ENCODE measurements around the gene THEMIS2. TPM values are rescaled to one million over a fixed set of nuclear protein-coding genes. Genes with fewer than 3 reads are reported as not detected.

Gene THEMIS2
- total RNA-seq, 1 donor from 2014 or later: 3.1 TPM

DNA sequence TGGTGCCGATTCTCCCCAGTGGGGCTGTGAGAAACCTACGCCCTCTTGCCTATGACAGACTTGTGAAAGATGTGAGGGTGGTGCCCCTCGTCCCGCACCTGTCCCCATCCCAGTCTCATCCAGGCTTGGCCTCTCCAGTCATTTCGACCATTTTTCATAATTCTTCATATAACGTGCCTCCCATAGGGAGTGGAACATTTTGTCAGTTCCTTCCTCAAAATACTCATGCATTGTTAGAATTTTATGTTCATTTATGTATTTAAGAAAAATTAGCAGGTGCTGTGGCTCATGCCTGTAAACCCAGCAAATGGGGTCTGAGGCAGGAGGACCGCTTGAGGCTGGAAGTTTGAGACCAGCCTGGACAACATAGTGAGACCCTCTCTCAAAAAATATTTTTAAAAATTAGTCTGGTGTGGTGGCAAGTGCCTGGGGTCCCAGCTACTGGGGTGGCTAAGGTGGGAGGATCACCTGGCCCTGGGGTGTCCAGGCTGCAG is 42.8 kb downstream of the THEMIS2 start:
- peak overlapping the region; percentile 97 for H3K27ac Mint-ChIP-seq
- H3K4me3 Mint-ChIP-seq: peak overlapping the region; percentile 100
- no peaks in the 10 kb centered on the region for H3K9me3 Mint-ChIP-seq
- peaks cover 6% of the 10 kb centered on the region for H3K36me3 Mint-ChIP-seq
- no peak for DNase-seq (ENCODE audit: extremely low spot score, unreplicated experiment)
- TF ChIP-seq, protein P1, sequence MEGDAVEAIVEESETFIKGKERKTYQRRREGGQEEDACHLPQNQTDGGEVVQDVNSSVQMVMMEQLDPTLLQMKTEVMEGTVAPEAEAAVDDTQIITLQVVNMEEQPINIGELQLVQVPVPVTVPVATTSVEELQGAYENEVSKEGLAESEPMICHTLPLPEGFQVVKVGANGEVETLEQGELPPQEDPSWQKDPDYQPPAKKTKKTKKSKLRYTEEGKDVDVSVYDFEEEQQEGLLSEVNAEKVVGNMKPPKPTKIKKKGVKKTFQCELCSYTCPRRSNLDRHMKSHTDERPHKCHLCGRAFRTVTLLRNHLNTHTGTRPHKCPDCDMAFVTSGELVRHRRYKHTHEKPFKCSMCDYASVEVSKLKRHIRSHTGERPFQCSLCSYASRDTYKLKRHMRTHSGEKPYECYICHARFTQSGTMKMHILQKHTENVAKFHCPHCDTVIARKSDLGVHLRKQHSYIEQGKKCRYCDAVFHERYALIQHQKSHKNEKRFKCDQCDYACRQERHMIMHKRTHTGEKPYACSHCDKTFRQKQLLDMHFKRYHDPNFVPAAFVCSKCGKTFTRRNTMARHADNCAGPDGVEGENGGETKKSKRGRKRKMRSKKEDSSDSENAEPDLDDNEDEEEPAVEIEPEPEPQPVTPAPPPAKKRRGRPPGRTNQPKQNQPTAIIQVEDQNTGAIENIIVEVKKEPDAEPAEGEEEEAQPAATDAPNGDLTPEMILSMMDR (conservative IDR thresholded peaks at IDR 0.05): no peak
- H3K27me3 Mint-ChIP-seq: peaks cover 16% of the 10 kb centered on the region
- H3K4me1 Mint-ChIP-seq (ENCODE audit: unreplicated experiment): peaks cover 8% of the 10 kb centered on the region

DNA sequence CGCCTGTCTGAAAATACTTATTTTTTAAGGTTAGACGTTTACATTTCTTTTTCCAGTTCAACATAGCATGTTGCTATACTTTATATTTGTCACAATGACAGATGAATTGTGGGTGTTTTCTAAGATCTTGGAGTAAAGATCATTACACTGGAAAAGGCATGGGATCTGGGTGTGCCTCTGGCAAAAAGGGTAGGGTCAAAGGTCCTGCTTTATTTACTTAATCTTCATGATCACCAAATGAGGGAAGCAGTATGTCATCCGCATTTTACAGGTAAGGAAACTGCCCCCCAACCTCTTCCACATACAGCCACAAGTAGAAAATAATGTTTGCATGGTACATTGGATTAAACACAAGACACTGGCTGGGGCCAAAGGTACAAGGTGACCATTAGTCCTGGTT is 49.9 kb downstream of the THEMIS2 start:
- no peak overlapping the region for H3K4me3 Mint-ChIP-seq
- no peaks in the 10 kb centered on the region for H3K4me1 Mint-ChIP-seq (ENCODE audit: unreplicated experiment)
- H3K27me3 Mint-ChIP-seq: peaks cover 12% of the 10 kb centered on the region
- no peaks in the 10 kb centered on the region for H3K36me3 Mint-ChIP-seq
- no peak for DNase-seq (ENCODE audit: extremely low spot score, unreplicated experiment)
- H3K27ac Mint-ChIP-seq: no peak overlapping the region
- no peaks in the 10 kb centered on the region for H3K9me3 Mint-ChIP-seq
- TF ChIP-seq, protein P1 (conservative IDR thresholded peaks at IDR 0.05): no peak

DNA sequence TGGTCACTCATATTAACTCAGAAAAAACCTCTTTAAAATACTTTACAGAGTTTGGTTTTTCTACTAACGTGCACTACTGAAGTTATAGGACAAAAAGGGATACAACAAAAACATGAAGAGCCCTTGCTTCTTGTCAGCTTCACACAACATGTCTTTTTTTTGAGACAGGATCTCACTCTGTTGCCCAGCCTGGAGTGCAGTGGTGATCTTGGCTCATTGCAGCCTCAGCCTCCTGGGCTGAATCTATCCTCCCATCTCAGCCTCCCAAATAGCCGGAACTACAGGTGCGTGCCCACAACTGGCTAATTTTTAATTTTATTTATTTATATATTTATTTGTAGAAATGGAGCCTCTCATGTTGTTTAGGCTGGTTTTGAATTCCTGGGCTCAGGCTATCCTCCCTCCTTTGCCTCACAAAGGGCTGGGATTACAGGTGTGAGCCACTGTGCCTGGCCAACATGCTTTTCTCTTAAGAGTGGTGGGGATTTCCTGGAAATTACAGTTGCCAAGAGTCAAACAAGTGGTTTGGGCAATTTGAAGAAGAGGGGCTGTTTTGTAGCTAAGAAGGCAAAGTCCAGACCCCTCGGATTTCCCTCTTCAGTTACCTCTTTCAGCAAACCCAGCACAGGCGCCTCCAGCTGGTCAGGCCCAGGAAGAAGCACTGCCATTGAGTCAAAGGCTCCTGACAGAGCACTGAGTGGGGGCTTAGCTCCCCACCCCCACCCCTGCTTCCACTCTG is 56.0 kb downstream of the THEMIS2 start:
- no peaks in the 10 kb centered on the region for H3K9me3 Mint-ChIP-seq
- DNase-seq (ENCODE audit: extremely low spot score, unreplicated experiment): no peak
- H3K36me3 Mint-ChIP-seq: no peaks in the 10 kb centered on the region
- TF ChIP-seq, protein P1 (conservative IDR thresholded peaks at IDR 0.05): no peak
- peaks cover 4% of the 10 kb centered on the region for H3K27me3 Mint-ChIP-seq
- no peaks in the 10 kb centered on the region for H3K4me1 Mint-ChIP-seq (ENCODE audit: unreplicated experiment)
- no peak overlapping the region for H3K27ac Mint-ChIP-seq
- H3K4me3 Mint-ChIP-seq: no peak overlapping the region

DNA sequence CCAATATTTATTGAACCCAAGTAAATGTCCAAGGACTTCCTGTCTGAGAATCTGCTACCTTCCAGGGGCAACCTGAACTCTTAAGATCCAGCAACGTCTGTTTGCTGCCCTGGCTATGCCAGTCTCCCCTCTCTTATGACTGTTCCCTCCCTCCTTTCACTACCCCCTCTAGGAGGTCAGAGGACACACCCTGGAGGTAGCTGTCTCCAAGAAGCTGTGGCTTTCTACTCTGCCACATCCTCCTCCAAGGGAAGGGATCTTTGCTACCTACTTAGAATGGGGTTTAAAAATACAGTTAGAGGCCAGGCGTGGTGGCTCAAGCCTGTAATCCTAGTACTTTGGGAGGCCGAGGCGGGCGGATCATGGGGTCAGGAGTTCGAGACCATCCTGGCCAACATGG is 58.8 kb downstream of the THEMIS2 start:
- no peak overlapping the region for H3K4me3 Mint-ChIP-seq
- no peak for DNase-seq (ENCODE audit: extremely low spot score, unreplicated experiment)
- H3K4me1 Mint-ChIP-seq (ENCODE audit: unreplicated experiment): peaks cover 10% of the 10 kb centered on the region
- H3K27ac Mint-ChIP-seq: no peak overlapping the region
- H3K36me3 Mint-ChIP-seq: no peaks in the 10 kb centered on the region
- no peaks in the 10 kb centered on the region for H3K9me3 Mint-ChIP-seq
- TF ChIP-seq, protein P1 (conservative IDR thresholded peaks at IDR 0.05): no peak
- H3K27me3 Mint-ChIP-seq: peaks cover 20% of the 10 kb centered on the region

DNA sequence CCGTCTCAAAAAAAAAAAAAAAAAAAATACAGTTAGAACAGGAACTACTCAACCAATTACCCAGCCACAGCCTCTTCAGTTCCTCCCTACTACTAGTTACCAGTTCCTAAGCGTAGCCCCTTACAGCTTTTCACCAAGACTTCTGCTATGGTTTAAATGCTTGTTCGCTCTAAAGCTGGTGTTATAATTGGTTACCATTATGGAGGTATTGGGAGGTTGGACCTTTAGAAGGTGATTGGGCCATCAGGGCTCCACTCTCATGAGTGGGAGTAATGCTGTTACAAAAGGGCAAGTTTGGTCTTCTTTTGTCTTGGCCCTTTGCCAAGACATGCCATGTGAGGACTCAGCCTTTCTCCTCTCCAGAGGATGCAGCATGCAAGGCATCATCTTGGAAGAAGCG is 59.4 kb downstream of the THEMIS2 start:
- peaks cover 20% of the 10 kb centered on the region for H3K27me3 Mint-ChIP-seq
- H3K9me3 Mint-ChIP-seq: no peaks in the 10 kb centered on the region
- no peak for DNase-seq (ENCODE audit: extremely low spot score, unreplicated experiment)
- TF ChIP-seq, protein P1 (conservative IDR thresholded peaks at IDR 0.05): no peak
- H3K27ac Mint-ChIP-seq: no peak overlapping the region
- no peak overlapping the region for H3K4me3 Mint-ChIP-seq
- H3K36me3 Mint-ChIP-seq: no peaks in the 10 kb centered on the region
- peaks cover 10% of the 10 kb centered on the region for H3K4me1 Mint-ChIP-seq (ENCODE audit: unreplicated experiment)

All from type B pancreatic cell (in vitro differentiated cells).